Pancreas (tissue), 10 donors: Measurements from ENCODE around the gene TNIK. TPM values are rescaled to one million over a fixed set of nuclear protein-coding genes. Genes with fewer than 3 reads are reported as not detected.

Experiments
- ATAC-seq, 4 donors: fragments of 200-7000 bp; cut with Tn5 transposase; one replicate each; pipeline versions ENCODE4 v1.8.0 to v1.9.1; 2020; ENCODE audit warnings: mild to moderate bottlenecking in 4 of 4, moderate library complexity in 4 of 4
- DNase-seq, 6 donors: peaks; one replicate each; pipeline ENCODE4 v3.0.0-alpha.2; 2020
- FAIRE-seq: peaks from 2 replicates; lab custom pipeline; 2012; peaks lifted over from hg19 to GRCh38; lab: Jason Lieb, UNC
- H3K27ac ChIP-seq, 4 donors: fragments of 200-600 bp; sonication (generic); 1 replicate in 3 of 4; 2 replicates in 1 of 4; pipeline versions ENCODE4 v1.5.0 to v1.8.0; 2020
- H3K27me3 ChIP-seq, 4 donors: fragments of 200-600 bp; one replicate each; pipeline ENCODE4 v1.8.0; 2021
- H3K36me3 ChIP-seq, 3 donors: fragments of 200-600 bp; sonication (generic) in 1 of 3; one replicate each; pipeline versions ENCODE4 v1.5.0 to v1.8.0; 2020 to 2021
- H3K4me1 ChIP-seq, 3 donors: fragments of 200-600 bp; one replicate each; pipeline ENCODE4 v1.8.0; 2021
- H3K4me3 ChIP-seq, 4 donors: fragments of 200-600 bp; sonication (generic) in 2 of 4; one replicate each; pipeline versions ENCODE4 v1.5.0 to v1.8.0; 2020 to 2021
- H3K9me3 ChIP-seq, 4 donors: fragments of 200-600 bp; one replicate each; pipeline ENCODE4 v1.8.0; 2021
- WGBS, 2 donors: extraction: QIAGEN DNeasy Blood & Tissue Kit; methylation state at CpG; one replicate each; pipeline ENCODE4 v1.1.7; 2013; 5-methylcytosine and 5-hydroxymethylcytosine counted together
- intact Hi-C, 3 donors: fragments of 100-400 bp; cut with DNase I; formaldehyde crosslinking; loops; one replicate each; pipeline versions ENCODE4 v1.11.1 to v1.14.2; 2022
- polyA plus RNA-seq, 2 donors: library from polyadenylated mRNA; stranded (reverse); fragments of 200-250 nt; gene quantifications; one replicate each; pipeline ENCODE4 v1.2.3, GENCODE V29; 2013
- total RNA-seq, 6 donors: library from RNA; stranded (reverse); fragmentation: NEBNext Ultra II Directional in 4 of 6; extraction: Animal tissue kit (Norgen Biotek cat#: 25700) in 4 of 6; gene quantifications; one replicate each; pipeline versions ENCODE4 v1.2.1 to v1.2.4, GENCODE V29; 2021 to 2023
- TF ChIP-seq, protein P1 (sequence below), 4 donors: fragments of 200-600 bp; sonication (generic) in 3 of 4; IDR thresholded peaks; one replicate each; pipeline versions ENCODE4 v1.5.0 to v1.8.0; 2021; ENCODE audit warnings: antibody characterized with exemption in 4 of 4
- donor health status: healthy with polysubstance abuse.
- donor health status: DM: no; HTN: no; CAD: no; lungs with moderate emphysema.
- donor health status: DM: no; HTN: no; CAD: no.
- donor health status: control.
- donor health status: control.
- donor health status: Bipolar disorder and iron deficiency.
- donor health status: DM: yes; HTN: yes; CAD: no.
- donor health status: DM: no; HTN: no; CAD: no.
- donor health status: DM: no; HTN: no; CAD: no.
- donor health status: DM: yes; HTN: yes; CAD: no.

Gene TNIK
- total and polyA plus RNA-seq, 8 donors = 3.5 to 13.6 (median 5.8) TPM

DNA sequence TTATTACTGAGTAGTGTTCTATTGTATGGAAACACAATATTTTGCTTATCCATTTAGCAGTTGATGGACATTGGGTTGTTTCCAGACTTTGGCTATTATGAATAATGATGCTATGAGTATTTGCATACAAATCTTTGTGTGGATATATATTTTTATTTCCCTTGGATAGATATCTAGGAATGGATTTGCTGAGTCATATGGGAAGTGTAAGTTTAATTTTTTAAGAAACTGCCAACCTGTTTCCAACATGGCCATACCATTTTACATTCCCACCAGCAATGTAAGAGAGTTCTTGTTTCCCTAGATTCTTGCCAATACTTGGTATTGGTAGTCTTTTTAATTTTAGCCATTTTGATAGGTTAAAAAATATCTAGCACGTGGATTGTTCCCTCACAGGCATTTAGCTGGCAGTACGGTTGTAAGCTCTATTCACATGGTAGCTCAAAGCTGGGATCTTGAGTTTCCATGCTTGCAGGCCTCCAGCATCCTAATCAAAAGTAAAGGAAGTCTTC lies 45.7 kb upstream of the TNIK start:
- TF ChIP-seq, protein P1, sequence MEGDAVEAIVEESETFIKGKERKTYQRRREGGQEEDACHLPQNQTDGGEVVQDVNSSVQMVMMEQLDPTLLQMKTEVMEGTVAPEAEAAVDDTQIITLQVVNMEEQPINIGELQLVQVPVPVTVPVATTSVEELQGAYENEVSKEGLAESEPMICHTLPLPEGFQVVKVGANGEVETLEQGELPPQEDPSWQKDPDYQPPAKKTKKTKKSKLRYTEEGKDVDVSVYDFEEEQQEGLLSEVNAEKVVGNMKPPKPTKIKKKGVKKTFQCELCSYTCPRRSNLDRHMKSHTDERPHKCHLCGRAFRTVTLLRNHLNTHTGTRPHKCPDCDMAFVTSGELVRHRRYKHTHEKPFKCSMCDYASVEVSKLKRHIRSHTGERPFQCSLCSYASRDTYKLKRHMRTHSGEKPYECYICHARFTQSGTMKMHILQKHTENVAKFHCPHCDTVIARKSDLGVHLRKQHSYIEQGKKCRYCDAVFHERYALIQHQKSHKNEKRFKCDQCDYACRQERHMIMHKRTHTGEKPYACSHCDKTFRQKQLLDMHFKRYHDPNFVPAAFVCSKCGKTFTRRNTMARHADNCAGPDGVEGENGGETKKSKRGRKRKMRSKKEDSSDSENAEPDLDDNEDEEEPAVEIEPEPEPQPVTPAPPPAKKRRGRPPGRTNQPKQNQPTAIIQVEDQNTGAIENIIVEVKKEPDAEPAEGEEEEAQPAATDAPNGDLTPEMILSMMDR (IDR thresholded peaks at IDR 0.05) = no peak

DNA sequence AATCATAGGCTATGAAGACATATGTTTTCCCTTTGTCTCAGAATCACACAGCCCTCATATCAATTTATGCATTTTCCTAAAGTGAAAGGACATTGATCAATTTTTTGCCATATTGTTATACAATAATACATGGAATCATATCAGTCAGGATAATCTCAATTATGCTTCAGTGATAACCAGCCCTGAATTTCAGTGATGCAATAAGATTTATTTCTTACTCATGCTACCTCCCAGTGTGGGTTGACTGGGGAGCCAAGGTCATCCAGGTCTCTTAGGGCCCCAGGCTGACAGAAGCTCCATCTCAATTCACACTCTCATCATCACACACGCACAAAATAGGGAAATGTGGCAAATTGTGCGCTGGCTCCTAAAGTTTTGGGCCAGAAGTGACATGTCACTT lies 44.2 kb upstream of the TNIK start:
- no peaks in the 10 kb centered on the region for H3K36me3 ChIP-seq
- DNase-seq (no peak), FAIRE-seq (no peak), ATAC-seq (no peak)
- intact Hi-C loops = no loop called here
- 50 to 74% methylated on average over 2 of the region's 2 CpGs for WGBS, 2 donors
- TF ChIP-seq, protein P1 (IDR thresholded peaks at IDR 0.05) = no peak
- H3K9me3 ChIP-seq = no peaks in the 10 kb centered on the region
- H3K27ac ChIP-seq = no peak overlapping the region
- H3K4me3 ChIP-seq = no peak overlapping the region
- H3K4me1 ChIP-seq = no peaks in the 10 kb centered on the region
- no peaks in the 10 kb centered on the region for H3K27me3 ChIP-seq

More for the DNA sequence above, 45.7 kb upstream of the TNIK start:
- no peak overlapping the region for H3K4me3 ChIP-seq
- H3K27ac ChIP-seq = no peak overlapping the region
- ATAC-seq (no peak), DNase-seq (no peak), FAIRE-seq (no peak)
- no peaks in the 10 kb centered on the region for H3K4me1 ChIP-seq
- H3K27me3 ChIP-seq = no peaks in the 10 kb centered on the region
- intact Hi-C loops = no loop called here
- H3K36me3 ChIP-seq = no peaks in the 10 kb centered on the region
- no peaks in the 10 kb centered on the region for H3K9me3 ChIP-seq
- WGBS, 2 donors = 88 to 91% methylated on average over 2 of the region's 2 CpGs

DNA sequence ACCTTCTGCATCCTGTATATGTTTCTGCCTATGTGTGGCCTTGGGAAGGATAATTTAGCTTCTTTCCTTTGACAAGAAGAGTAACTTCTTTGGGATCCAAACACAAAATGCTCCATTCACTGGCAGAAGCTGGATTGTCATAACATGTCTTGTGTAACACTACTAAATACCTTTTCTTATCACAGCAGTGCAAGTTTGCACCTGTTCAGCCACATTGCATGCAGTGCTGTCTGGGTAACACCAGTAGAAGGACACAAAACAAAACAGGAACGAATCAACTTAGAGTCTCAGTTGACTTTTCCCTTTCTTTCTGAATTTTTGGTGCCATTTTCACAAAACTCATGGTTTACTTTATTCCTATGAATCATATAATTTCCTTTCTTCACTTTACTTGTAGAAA lies 43.6 kb upstream of the TNIK start:
- intact Hi-C loops = no loop called here
- FAIRE-seq = no peak

DNA sequence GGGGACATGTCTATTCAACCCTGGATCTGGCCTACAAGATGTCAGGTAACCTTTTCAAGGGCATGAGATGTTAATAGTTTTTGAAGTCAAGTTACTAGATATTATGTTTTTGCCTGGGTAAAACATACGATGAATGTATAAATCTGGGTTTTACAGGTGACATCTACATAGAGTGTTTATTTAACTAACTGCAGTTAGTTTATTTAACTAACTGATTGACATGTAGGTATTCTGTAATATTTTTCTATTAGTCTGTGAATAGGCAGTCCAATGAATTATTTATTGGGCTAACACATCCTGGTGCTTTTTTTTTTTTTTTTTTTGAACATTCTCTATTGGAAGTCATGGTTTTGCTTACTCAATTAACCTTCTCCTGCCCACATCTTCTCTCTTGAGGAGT lies 38.7 kb upstream of the TNIK start:
- no peaks in the 10 kb centered on the region for H3K9me3 ChIP-seq
- TF ChIP-seq, protein P1 (IDR thresholded peaks at IDR 0.05) = no peak
- no peaks in the 10 kb centered on the region for H3K4me1 ChIP-seq
- intact Hi-C loops = no loop called here
- 50 to 63% methylated on average over 1 of the region's 1 CpG for WGBS, 2 donors
- H3K36me3 ChIP-seq = no peaks in the 10 kb centered on the region
- ATAC-seq = no peak
- DNase-seq = no peak
- no peak overlapping the region for H3K4me3 ChIP-seq
- no peak for FAIRE-seq
- H3K27me3 ChIP-seq = no peaks in the 10 kb centered on the region
- H3K27ac ChIP-seq = no peak overlapping the region

More for the DNA sequence above, 43.6 kb upstream of the TNIK start:
- TF ChIP-seq, protein P1 (IDR thresholded peaks at IDR 0.05) = no peak
- Histone ChIP-seq H3K4me3 (no peak overlapping the region), H3K27me3 (no peaks in the 10 kb centered on the region), H3K4me1 (no peaks in the 10 kb centered on the region), H3K27ac (no peak overlapping the region), H3K36me3 (no peaks in the 10 kb centered on the region), H3K9me3 (no peaks in the 10 kb centered on the region)
- ATAC-seq = no peak
- DNase-seq = no peak
- WGBS, 2 donors = 44 to 50% methylated on average over 1 of the region's 1 CpG

DNA sequence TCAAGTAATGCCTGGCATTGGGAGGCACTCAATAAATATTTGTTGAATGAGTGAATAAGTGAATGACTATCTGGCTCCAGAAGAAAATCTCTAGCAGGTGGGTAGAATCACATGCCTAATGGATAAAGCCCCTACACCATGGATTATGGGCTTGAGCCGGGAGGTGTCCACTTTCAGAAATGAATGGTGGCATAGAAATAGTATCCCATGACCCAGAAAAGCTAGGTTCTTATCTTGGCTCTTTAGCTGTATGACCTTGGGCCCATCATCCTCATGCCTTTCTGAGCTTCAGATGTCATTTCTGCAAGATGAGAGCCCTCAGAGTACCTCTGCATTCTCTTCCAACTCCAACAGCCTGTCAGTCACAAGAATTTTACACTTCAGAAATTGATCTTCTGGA lies 37.3 kb upstream of the TNIK start:
- no peak overlapping the region for H3K27ac ChIP-seq
- H3K27me3 ChIP-seq = no peaks in the 10 kb centered on the region
- H3K4me1 ChIP-seq = no peaks in the 10 kb centered on the region
- DNase-seq (no peak), ATAC-seq (no peak), FAIRE-seq (no peak)
- no peaks in the 10 kb centered on the region for H3K9me3 ChIP-seq
- intact Hi-C loops = no loop called here
- TF ChIP-seq, protein P1 (IDR thresholded peaks at IDR 0.05) = no peak
- no peaks in the 10 kb centered on the region for H3K36me3 ChIP-seq
- H3K4me3 ChIP-seq = no peak overlapping the region
- WGBS, 2 donors = 80 to 84% methylated on average over 1 of the region's 1 CpG
